Skeletal muscle tissue (tissue), 4 donors: ENCODE measurements around the gene ZNF641. TPM values are rescaled to one million over a fixed set of nuclear protein-coding genes. Genes with fewer than 3 reads are reported as not detected.

Experiments
- H3K27ac ChIP-seq: one replicate; pipeline ENCODE4 v1.7.0; 2013; ENCODE audit warnings: mild to moderate bottlenecking, low read depth, low read length, inconsistent platforms
- H3K27me3 ChIP-seq, 3 donors: one replicate each; pipeline ENCODE4 v1.7.0; 2013; ENCODE audit warnings: low read length in 3 of 3; ENCODE audit not compliant: control insufficient read depth in 3 of 3, insufficient read depth in 3 of 3
- H3K36me3 ChIP-seq, 3 donors: one replicate each; pipeline ENCODE4 v1.7.0; 2013; ENCODE audit warnings: low read length in 3 of 3; ENCODE audit not compliant: control insufficient read depth in 3 of 3, insufficient read depth in 3 of 3
- H3K4me1 ChIP-seq, 3 donors: one replicate each; pipeline ENCODE4 v1.7.0; 2013; ENCODE audit warnings: low read length in 3 of 3, mild to moderate bottlenecking in 3 of 3; ENCODE audit not compliant: control insufficient read depth in 3 of 3, insufficient read depth in 3 of 3
- H3K4me3 ChIP-seq, 3 donors: one replicate each; pipeline ENCODE4 v1.7.0; 2013; ENCODE audit warnings: low read length in 3 of 3
- H3K9ac ChIP-seq, 3 donors: one replicate each; pipeline ENCODE4 v1.7.0; 2013; ENCODE audit warnings: low read length in 3 of 3, mild to moderate bottlenecking in 3 of 3, moderate library complexity in 2 of 3, low read depth in 1 of 3
- H3K9me3 ChIP-seq, 3 donors: one replicate each; pipeline ENCODE4 v1.7.0; 2013; ENCODE audit warnings: low read length in 3 of 3; ENCODE audit not compliant: control insufficient read depth in 3 of 3
- total RNA-seq: library from RNA; depleted of rRNA; stranded (reverse); fragments of >200 nt; gene quantifications from one replicate; pipeline ENCODE4 v1.2.3, GENCODE V29; 2014
- donor health status: Osteomylitis.

The ZNF641 gene
- total RNA-seq: 16.7 TPM

DNA sequence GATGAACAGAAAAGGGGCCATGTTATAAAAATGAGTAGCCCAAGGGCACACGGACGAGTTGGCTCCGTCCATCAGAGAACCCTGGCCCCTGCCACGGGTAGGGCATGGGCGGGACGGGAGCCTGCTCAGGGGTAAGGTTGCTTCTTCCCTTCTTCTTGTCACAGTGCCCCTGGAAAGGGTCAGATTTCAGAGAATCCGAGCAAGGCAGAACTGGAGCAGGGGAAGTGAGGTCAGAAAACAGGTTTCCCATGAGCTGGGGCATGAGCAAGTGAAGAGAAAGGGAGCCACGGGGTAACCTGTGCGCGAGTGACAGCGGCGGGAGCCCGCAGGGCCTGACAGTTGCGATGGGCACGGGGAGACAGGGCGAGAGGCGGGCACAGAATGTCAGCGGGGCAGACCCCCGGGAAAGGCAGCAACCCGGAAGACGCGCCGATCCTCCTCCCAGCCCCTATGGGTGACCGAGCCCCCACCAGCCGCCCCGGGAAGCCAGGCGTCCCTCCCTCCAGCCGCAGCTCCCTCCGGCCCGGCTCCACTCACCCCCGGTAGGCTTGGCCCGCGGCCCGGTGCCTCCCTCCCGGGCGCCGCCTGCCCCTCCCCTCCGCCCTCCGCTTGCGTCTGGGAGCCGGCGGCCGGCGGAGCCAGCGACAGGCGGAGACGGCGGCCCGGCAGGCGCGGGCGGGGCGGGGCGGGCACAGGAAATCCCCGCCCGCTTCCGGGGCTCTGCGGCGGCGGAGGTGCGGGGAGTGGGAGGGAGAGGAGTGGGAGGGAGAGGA lies at the start of gene ZNF641:
Gene ZNF641 (minus strand): TSS at position 671 of the 773 bp plus-strand sequence. CDS start 2,829 bp downstream, outside the sequence.
- Histone ChIP-seq H3K9me3 (no peaks in the 10 kb centered on the region), H3K4me1 (peaks cover 5 to 21% (median 12%) of the 10 kb centered on the region in 3 donors), H3K9ac (peak within 1 kb of the TSS; percentile 93 to 94 (median 94)), H3K36me3 (peaks cover 22 to 23% (median 22%) of the 10 kb centered on the region in 3 donors), H3K27me3 (no peaks in the 10 kb centered on the region), H3K27ac (peak within 1 kb of the TSS; percentile 94), H3K4me3 (peak within 1 kb of the TSS; percentile 92 to 93 (median 93))

DNA sequence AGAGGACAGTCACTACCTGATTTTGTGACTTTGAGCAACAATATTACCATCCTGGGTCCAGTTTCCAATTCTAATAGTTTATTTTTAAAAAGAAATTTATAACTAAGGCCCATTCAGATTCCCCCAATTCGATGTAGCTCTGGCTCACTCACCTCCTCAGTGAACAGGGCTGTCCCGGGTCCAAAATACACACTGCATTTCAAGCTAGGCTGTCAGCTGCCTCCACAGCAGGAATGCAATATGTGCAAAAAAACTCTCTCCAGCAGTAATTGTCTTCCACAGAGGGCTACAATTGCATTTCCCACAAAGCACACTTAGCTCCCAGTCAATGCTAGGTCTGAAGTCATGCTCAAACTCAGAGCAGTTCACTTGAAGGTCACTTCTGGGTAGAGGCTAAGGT lies 39.3 kb upstream of the ZNF641 start:
- H3K27ac ChIP-seq: no peak overlapping the region
- H3K9ac ChIP-seq: no peak overlapping the region
- no peaks in the 10 kb centered on the region for H3K9me3 ChIP-seq
- no peaks in the 10 kb centered on the region for H3K27me3 ChIP-seq
- H3K36me3 ChIP-seq: no peaks in the 10 kb centered on the region
- H3K4me1 ChIP-seq: no peaks in the 10 kb centered on the region
- H3K4me3 ChIP-seq: no peak overlapping the region

DNA sequence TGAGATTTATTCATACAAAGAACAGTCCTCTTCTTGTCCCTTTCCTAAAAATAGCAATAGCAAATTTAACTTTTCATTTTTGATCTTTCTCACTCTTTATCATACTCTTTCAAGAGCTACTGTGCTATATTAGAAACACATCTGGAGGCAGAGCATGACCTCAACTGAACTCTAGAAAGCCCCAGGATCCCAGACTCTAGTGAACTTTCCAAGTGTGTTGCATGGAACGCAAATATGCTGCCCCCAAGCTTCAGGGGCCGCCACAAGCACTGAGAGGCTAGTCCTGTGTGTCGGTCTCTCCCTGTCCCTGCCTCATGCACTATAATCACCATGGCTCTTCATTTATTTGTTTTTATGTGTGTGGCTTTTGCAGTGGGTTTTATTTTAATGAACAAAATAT lies 38.7 kb upstream of the ZNF641 start:
- H3K4me3 ChIP-seq: no peak overlapping the region
- H3K4me1 ChIP-seq: no peaks in the 10 kb centered on the region
- H3K9ac ChIP-seq: no peak overlapping the region
- H3K9me3 ChIP-seq: no peaks in the 10 kb centered on the region
- H3K36me3 ChIP-seq: no peaks in the 10 kb centered on the region
- no peaks in the 10 kb centered on the region for H3K27me3 ChIP-seq
- no peak overlapping the region for H3K27ac ChIP-seq

DNA sequence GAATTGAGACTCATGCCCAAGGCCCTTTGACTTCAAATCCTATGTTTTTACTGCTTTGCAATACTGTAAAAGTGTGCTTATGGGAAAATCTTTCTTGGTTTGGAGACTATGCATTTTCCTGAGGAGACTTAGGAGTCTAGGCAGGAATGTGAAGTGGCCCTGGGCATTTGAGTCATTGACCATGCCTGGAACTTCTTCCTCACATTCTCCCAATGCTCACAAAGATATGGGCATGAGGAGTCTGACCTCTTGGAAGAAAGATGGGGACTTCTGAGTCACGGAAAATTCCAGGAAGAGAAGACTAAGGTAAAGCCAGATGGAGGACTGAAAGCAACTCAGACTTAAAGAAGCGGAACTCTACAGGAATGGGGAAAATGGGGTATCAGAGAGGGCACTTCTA lies 38.2 kb upstream of the ZNF641 start:
- H3K9me3 ChIP-seq: no peaks in the 10 kb centered on the region
- H3K27me3 ChIP-seq: no peaks in the 10 kb centered on the region
- H3K27ac ChIP-seq: no peak overlapping the region
- no peaks in the 10 kb centered on the region for H3K36me3 ChIP-seq
- no peak overlapping the region for H3K9ac ChIP-seq
- no peaks in the 10 kb centered on the region for H3K4me1 ChIP-seq
- H3K4me3 ChIP-seq: no peak overlapping the region

DNA sequence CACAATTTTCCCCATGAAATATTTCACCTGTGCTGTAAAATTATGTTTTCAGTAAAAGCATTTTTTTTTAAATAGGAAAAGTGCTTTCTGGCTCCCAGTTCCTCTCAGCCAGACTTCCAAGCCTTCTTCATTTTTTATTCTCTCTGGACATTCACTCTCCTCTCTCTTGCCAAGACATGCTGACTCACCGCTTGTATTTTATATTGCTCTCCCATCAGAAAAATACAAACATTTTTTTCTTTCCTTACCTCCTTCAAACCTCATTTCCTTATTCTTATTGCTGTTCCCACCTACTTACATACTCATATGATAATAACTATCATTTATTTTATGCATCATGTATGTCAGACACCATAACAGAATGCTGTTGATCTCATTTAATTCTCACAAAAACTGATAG lies 37.7 kb upstream of the ZNF641 start:
- no peak overlapping the region for H3K9ac ChIP-seq
- no peaks in the 10 kb centered on the region for H3K36me3 ChIP-seq
- no peak overlapping the region for H3K4me3 ChIP-seq
- no peaks in the 10 kb centered on the region for H3K27me3 ChIP-seq
- H3K4me1 ChIP-seq: no peaks in the 10 kb centered on the region
- no peaks in the 10 kb centered on the region for H3K9me3 ChIP-seq
- H3K27ac ChIP-seq: no peak overlapping the region

DNA sequence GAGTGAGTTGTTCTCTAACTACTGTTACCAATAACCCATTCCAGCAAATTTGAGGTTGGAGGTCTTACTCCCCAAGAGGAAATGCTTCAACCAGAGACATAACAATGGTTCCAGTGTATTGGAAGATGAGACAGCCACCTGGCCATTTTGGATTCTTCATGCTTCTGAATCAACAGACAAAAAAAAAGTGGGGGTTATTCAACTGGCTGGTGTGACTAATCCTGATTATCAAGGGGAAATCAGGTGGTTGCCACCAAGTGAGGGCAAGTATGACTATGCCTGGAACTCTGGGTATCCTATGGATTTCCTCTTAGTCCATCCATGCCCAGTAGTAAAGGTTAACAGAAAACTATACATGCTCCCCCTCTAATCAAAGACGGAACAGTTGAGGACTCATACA lies 29.9 kb upstream of the ZNF641 start:
- Histone ChIP-seq H3K36me3 (no peaks in the 10 kb centered on the region), H3K4me1 (no peaks in the 10 kb centered on the region), H3K4me3 (no peak overlapping the region), H3K9ac (no peak overlapping the region), H3K9me3 (no peaks in the 10 kb centered on the region), H3K27me3 (no peaks in the 10 kb centered on the region), H3K27ac (no peak overlapping the region)

DNA sequence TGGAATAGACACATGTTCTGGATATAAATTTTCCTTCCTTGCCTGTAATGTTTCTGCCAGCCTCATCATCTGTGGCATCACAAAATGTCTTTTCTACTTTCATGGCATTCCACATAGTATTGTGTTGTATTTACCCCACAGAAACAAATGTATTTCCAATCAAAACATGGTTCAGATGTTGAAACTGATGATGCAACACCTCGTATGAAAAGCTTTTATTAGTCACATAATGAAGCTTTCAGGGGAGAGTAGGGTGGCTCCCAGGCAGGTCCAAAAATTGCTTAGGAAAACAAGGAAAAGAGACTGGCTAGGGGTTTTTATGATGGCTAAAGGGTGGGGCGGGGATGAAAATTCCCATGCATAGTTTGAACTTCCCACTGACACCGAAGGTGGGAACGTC lies 29.1 kb upstream of the ZNF641 start:
- Histone ChIP-seq H3K36me3 (no peaks in the 10 kb centered on the region), H3K9me3 (no peaks in the 10 kb centered on the region), H3K4me1 (no peaks in the 10 kb centered on the region), H3K4me3 (no peak overlapping the region), H3K27me3 (no peaks in the 10 kb centered on the region), H3K27ac (no peak overlapping the region), H3K9ac (no peak overlapping the region)

DNA sequence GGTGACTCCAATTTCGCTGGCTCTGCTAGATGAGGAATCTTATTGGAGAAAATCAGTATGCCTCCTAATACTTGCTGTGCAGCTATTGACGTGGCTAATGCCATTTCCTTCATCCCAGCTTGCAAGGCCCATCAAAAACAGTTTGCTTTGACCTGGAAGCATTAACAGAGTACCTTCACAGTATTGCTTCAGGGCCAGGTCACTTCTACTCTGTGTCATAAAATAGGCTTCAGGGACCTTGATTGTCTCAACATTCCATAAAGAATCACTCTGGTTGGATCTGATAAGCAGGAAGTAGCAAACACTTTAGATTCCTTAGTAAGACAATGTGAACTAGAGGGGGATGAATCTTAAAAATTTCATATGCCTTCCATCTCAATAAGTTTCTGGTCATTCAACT lies 26.9 kb upstream of the ZNF641 start:
- no peaks in the 10 kb centered on the region for H3K4me1 ChIP-seq
- H3K9ac ChIP-seq: no peak overlapping the region
- no peaks in the 10 kb centered on the region for H3K27me3 ChIP-seq
- no peak overlapping the region for H3K27ac ChIP-seq
- no peaks in the 10 kb centered on the region for H3K9me3 ChIP-seq
- no peak overlapping the region for H3K4me3 ChIP-seq
- no peaks in the 10 kb centered on the region for H3K36me3 ChIP-seq

DNA sequence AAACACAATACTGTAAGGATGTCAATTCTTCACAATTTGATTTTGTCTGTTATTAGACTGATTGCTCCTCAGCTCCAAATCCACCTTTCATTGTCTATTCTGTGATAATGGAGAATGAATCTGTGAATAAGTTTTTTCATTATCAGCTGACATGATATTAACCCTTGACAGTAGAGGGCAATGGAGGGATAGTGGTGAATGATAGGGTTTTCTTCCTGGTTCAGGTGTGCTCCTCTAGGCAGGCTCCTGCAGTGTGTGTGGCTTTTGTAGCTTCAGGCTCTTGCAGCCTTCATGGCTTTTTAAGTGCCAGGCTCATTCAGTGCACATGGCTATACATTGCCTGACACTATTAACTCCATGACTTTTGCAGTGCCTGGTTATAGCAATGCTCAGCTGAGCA lies 23.4 kb upstream of the ZNF641 start:
- H3K27me3 ChIP-seq: no peaks in the 10 kb centered on the region
- H3K9ac ChIP-seq: no peak overlapping the region
- no peaks in the 10 kb centered on the region for H3K9me3 ChIP-seq
- no peak overlapping the region for H3K4me3 ChIP-seq
- no peaks in the 10 kb centered on the region for H3K36me3 ChIP-seq
- no peak overlapping the region for H3K27ac ChIP-seq
- H3K4me1 ChIP-seq: no peaks in the 10 kb centered on the region

DNA sequence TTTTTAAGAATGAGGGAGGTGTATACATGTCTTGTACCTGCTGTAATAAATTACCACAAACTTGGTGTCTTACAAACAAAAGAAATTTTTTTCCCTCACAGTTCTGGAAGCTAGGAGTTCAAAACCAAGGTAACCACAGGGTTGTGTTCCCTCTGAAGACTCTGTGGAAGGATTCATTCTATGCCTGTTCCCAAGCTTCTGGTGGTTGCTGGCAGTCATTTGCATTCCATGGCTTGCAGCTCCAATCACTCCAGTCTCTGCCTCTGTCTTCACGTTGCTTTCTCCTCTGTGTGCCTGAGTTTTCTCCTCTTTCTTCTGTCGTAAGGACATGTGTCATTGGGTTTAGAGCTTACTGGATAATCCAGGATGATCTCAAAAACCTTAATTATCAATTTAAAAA lies 15.4 kb upstream of the ZNF641 start:
- H3K27me3 ChIP-seq: no peaks in the 10 kb centered on the region
- H3K9me3 ChIP-seq: no peaks in the 10 kb centered on the region
- no peak overlapping the region for H3K4me3 ChIP-seq
- no peaks in the 10 kb centered on the region for H3K36me3 ChIP-seq
- peaks cover 0 to 4% (median 0%) of the 10 kb centered on the region in 3 donors for H3K4me1 ChIP-seq
- no peak overlapping the region for H3K27ac ChIP-seq
- H3K9ac ChIP-seq: no peak overlapping the region
